K562 (cell line): ENCODE data around the gene SRD5A1. TPM values are rescaled to one million over a fixed set of nuclear protein-coding genes. Genes with fewer than 3 reads are reported as not detected.

Source experiments
- ATAC-seq: fragments of 200-7000 bp; cut with Tn5 transposase; 3 replicates; pipeline ENCODE4 v1.9.1; 2020; ENCODE audit warnings: moderate library complexity
- BruUV-seq: library from RNA; stranded (reverse); fragments of 400-500 nt; replicated peaks from 2 replicates; lab custom pipeline; 2021; lab: Mats Ljungman, UMichigan
- CTCF ChIA-PET: fragments of 300-600 bp; formaldehyde crosslinking; extraction: SDS; loops from one replicate; lab custom pipeline; 2021; ENCODE audit warnings: low intra/inter-chr PET ratio; lab: Yijun Ruan, JAX
- POLR2A ChIA-PET: fragments of 300-600, 350-650 bp; sonication (Branson Sonifier 250); formaldehyde crosslinking; extraction: SDS; loops from one replicate; lab custom pipeline; 2021; ENCODE audit warnings: antibody characterized with exemption, inconsistent platforms; lab: Yijun Ruan, JAX
- DNase-seq, 4 experiments: peaks; one replicate each; pipeline versions ENCODE4 v3.0.0 to v3.0.0-alpha.2; 2011 to 2018; ENCODE audit warnings: low spot score in 3 of 4, mixed read lengths in 3 of 4; ENCODE audit errors: extremely low read depth in 1 of 4
- FAIRE-seq: peaks from 2 replicates; lab custom pipeline; 2011; peaks lifted over from hg19 to GRCh38; lab: Jason Lieb, UNC
- H2AFZ ChIP-seq: 2 replicates; pipeline ENCODE4 v1.6.0; 2011; ENCODE audit warnings: low read depth, low read length, control low read depth, inconsistent platforms
- H3K27ac ChIP-seq: fragments of 200-600 bp; 3 replicates; pipeline ENCODE4 v1.8.0; 2011; ENCODE audit warnings: low read depth, mild to moderate bottlenecking, control low read depth, inconsistent platforms, low read length, moderate library complexity, mixed read lengths; ENCODE audit errors: extremely low read depth
- H3K27me3 ChIP-seq, 2 experiments: fragments of 300-600 bp in 1 of 2; 2 replicates in 1 of 2; 3 replicates in 1 of 2; pipeline versions ENCODE4 v1.6.0 to v1.8.0; 2011; ENCODE audit warnings: inconsistent platforms in 2 of 2, low read length in 2 of 2, mild to moderate bottlenecking in 1 of 2, mixed read lengths in 1 of 2, moderate library complexity in 1 of 2; ENCODE audit not compliant: control insufficient read depth in 2 of 2, insufficient read depth in 2 of 2
- H3K36me3 ChIP-seq: fragments of 300-600 bp; 3 replicates; pipeline ENCODE4 v1.8.0; 2011; ENCODE audit warnings: mild to moderate bottlenecking, low read length, inconsistent platforms; ENCODE audit not compliant: control insufficient read depth, insufficient read depth
- H3K4me1 ChIP-seq, 2 experiments: fragments of 200-600 bp in 1 of 2; replicated peaks in 1 of 2; 2 replicates in 1 of 2; 3 replicates in 1 of 2; pipeline versions ENCODE4 v1.5.1 to v1.8.0; 2011; ENCODE audit warnings: inconsistent platforms in 2 of 2, low read length in 2 of 2, mild to moderate bottlenecking in 1 of 2, mixed read lengths in 1 of 2, moderate library complexity in 1 of 2; ENCODE audit not compliant: control insufficient read depth in 2 of 2, insufficient read depth in 2 of 2
- H3K4me2 ChIP-seq: 2 replicates; pipeline ENCODE4 v1.6.1; 2011; ENCODE audit warnings: low read length, control low read depth, inconsistent platforms, mixed read lengths; ENCODE audit not compliant: insufficient read depth
- H3K4me3 ChIP-seq: fragments of 200-600 bp; sonication (generic), shearing (Covaris generic); 2 replicates; pipeline ENCODE4 v1.5.1; 2016; ENCODE audit warnings: control low read depth, inconsistent platforms
- H3K79me2 ChIP-seq: fragments of 200-600 bp; 3 replicates; pipeline ENCODE4 v1.8.0; 2011; ENCODE audit warnings: low read length, inconsistent platforms; ENCODE audit not compliant: control insufficient read depth, insufficient read depth
- H3K9ac ChIP-seq, 2 experiments: 2 replicates each; pipeline versions ENCODE4 v1.6.0 to v1.6.1; 2011; ENCODE audit warnings: low read depth in 2 of 2, low read length in 2 of 2, control low read depth in 1 of 2, inconsistent platforms in 1 of 2, mild to moderate bottlenecking in 1 of 2, mixed read lengths in 1 of 2; ENCODE audit not compliant: insufficient read depth in 1 of 2
- H3K9me1 ChIP-seq: one replicate; pipeline ENCODE4 v1.6.0; 2011; ENCODE audit warnings: inconsistent platforms, mild to moderate bottlenecking, low read length, moderate library complexity; ENCODE audit not compliant: control insufficient read depth, insufficient read depth
- H3K9me3 ChIP-seq: replicated peaks from 2 replicates; pipeline ENCODE4 v1.5.1; 2011; ENCODE audit warnings: low read depth, low read length, inconsistent platforms; ENCODE audit not compliant: control insufficient read depth, insufficient read depth
- H4K20me1 ChIP-seq: replicated peaks from 2 replicates; pipeline ENCODE4 v1.6.1; 2011; ENCODE audit warnings: low read length, inconsistent platforms, mixed read lengths; ENCODE audit not compliant: control insufficient read depth, insufficient read depth
- CCNT2 ChIP-seq: IDR thresholded peaks from 2 replicates; pipeline ENCODE4 v1.6.1; 2011; ENCODE audit warnings: borderline replicate concordance, low read depth, mild to moderate bottlenecking, moderate library complexity, mixed read lengths, low read length; ENCODE audit not compliant: insufficient read length; ENCODE audit errors: extremely low read depth
- EHMT2 ChIP-seq: fragments of 450-650 bp; IDR thresholded peaks from 2 replicates; pipeline ENCODE4 v1.6.1; 2018; ENCODE audit warnings: antibody characterized with exemption
- ETV1 ChIP-seq: fragments of 450-650 bp; conservative IDR thresholded peaks from 2 replicates; pipeline ENCODE4 v1.6.1; 2016; ENCODE audit warnings: missing genetic modification characterization, control low read depth, low read depth, missing compliant biosample characterization
- FOXA3 ChIP-seq, 2 experiments: fragments of 450-650 bp in 1 of 2; sonication (generic) in 1 of 2; formaldehyde crosslinking; IDR thresholded peaks in 1 of 2; conservative IDR thresholded peaks in 1 of 2; 2 replicates each; pipeline versions ENCODE4 v1.4.0 to v1.8.0; 2020 to 2022; ENCODE audit warnings: mild to moderate bottlenecking in 2 of 2, missing genetic modification reagents in 1 of 2
- HNRNPL ChIP-seq: fragments of 200-400 bp; formaldehyde crosslinking; IDR thresholded peaks from 2 replicates; pipeline ENCODE4 v1.6.1; 2017; ENCODE audit warnings: low read depth, mild to moderate bottlenecking, low read length
- HOXB6 ChIP-seq: fragments of 250-450 bp; sonication (Bioruptor Pico); IDR thresholded peaks from 2 replicates; pipeline ENCODE4 v1.5.1; 2022; ENCODE audit warnings: mild to moderate bottlenecking, borderline replicate concordance
- MIER1 ChIP-seq: fragments of 450-650 bp; IDR thresholded peaks from 2 replicates; pipeline ENCODE4 v1.6.1; 2016; ENCODE audit warnings: antibody characterized with exemption, mild to moderate bottlenecking, low read depth
- RNF219 ChIP-seq: fragments of 250-450 bp; sonication (Bioruptor Pico); IDR thresholded peaks from 2 replicates; pipeline ENCODE4 v1.5.0; 2022; ENCODE audit warnings: mild to moderate bottlenecking
- RREB1 ChIP-seq: fragments of 250-450 bp; sonication (Bioruptor Pico); IDR thresholded peaks from 2 replicates; pipeline ENCODE4 v1.4.0; 2020
- SETDB1 ChIP-seq: IDR thresholded peaks from one replicate; pipeline ENCODE4 v1.6.1; 2012; ENCODE audit warnings: low read length, control low read depth, inconsistent platforms
- TBL1XR1 ChIP-seq, 2 experiments: IDR thresholded peaks; 2 replicates each; pipeline ENCODE4 v1.6.1; 2012; ENCODE audit warnings: improper control_type of control experiment in 2 of 2, low read length in 2 of 2, mild to moderate bottlenecking in 1 of 2
- ZKSCAN1 ChIP-seq: fragments of 150-350 bp; IDR thresholded peaks from 2 replicates; pipeline ENCODE4 v1.6.1; 2016; ENCODE audit warnings: low read depth, low read length
- WGBS: fragments of 100-300 bp; shearing (Covaris generic); methylation state at CpG from one replicate; pipeline ENCODE4 v1.1.6; 2016; ENCODE audit warnings: low coverage, mixed read lengths; ENCODE audit not compliant: insufficient coverage; ENCODE audit errors: missing lambda C conversion rate; 5-methylcytosine and 5-hydroxymethylcytosine counted together
- in situ Hi-C: fragments of 300-500 bp; cut with MboI; formaldehyde crosslinking; loops from 4 replicates; pipeline ENCODE4 v1.15.0; 2018; ENCODE audit warnings: inconsistent platforms, mixed read lengths
- intact Hi-C: fragments of 100-400 bp; cut with micrococcal nuclease; formaldehyde crosslinking; loops from 2 replicates; pipeline ENCODE4 v1.14.2; 2022
- polyA plus RNA-seq, 8 experiments: library from polyadenylated mRNA; depleted of rRNA in 4 of 8; stranded (reverse) in 5 of 8; unstranded in 3 of 8; fragments of >200 nt; fragmentation: Nextera tagmentation in 2 of 8; fragmentation: Illumina TruSeq in 1 of 8; extraction: Ambion mirVana in 2 of 8; extraction: Trizol in 1 of 8; gene quantifications; 2 replicates each; pipeline versions ENCODE4 v1.2.1 to v1.2.3, GENCODE V29; 2011 to 2014; ENCODE audit warnings: inconsistent platforms in 1 of 8, missing spikeins in 1 of 8
- total RNA-seq, 7 experiments: library from RNA; depleted of rRNA in 6 of 7; stranded (reverse); fragments of >200 nt in 6 of 7; fragmentation: Illumina TruSeq in 2 of 7; extraction: Trizol in 2 of 7; gene quantifications; 2 replicates each; pipeline versions ENCODE4 v1.2.1 to v1.2.3, GENCODE V29; 2011 to 2021; ENCODE audit warnings: low replicate concordance in 1 of 7

The SRD5A1 gene
- total and polyA plus RNA-seq, 9 of the 15 experiments (the other 6 are each of a cell fraction or from before 2014, with no cell fraction given): 1.3 to 22.6 (median 8.1) TPM

- TF ChIP-seq ZKSCAN1 (no peak), HNRNPL (no peak), RNF219 (CRISPR knock-in tag) (no peak)
Measured at GRCh38 chr5:6584101-6584645, 49.1 kb upstream of the SRD5A1 start (continued).

GRCh38 chr5:6584727-6585126 is 48.5 kb upstream of the SRD5A1 start:
- Histone ChIP-seq H4K20me1 (0 out of 2 replicates have a peak, but pooled peaks cover 6% of the 10 kb centered on the region), H3K9ac (no peak overlapping the region), H3K36me3 (no peaks in the 10 kb centered on the region), H3K27me3 (peaks cover 53 to 65% of the 10 kb centered on the region in 2 experiments), H3K79me2 (no peaks in the 10 kb centered on the region), H3K27ac (no peak overlapping the region), H3K4me3 (no peak overlapping the region), H3K9me3 (no peaks in the 10 kb centered on the region), H3K9me1 (peaks cover 3% of the 10 kb centered on the region), H3K4me2 (no peak overlapping the region), H3K4me1 (peaks cover 0 to 12% of the 10 kb centered on the region in 2 experiments; a peak in 2 of 5 replicates), H2AFZ (no peak overlapping the region)
- ATAC-seq (peak; percentile 20; the same call in 2 of the 3 replicates), FAIRE-seq (peak; percentile 6), DNase-seq (no peak)
- no TSS peak for BruUV-seq
- intact Hi-C loops (no loop called here), in situ Hi-C loops (no loop called here)
- CTCF ChIA-PET: no interaction called here
- POLR2A ChIA-PET: interaction anchor here (0.5 kb wide), 1 partner anchor 9 kb away, joined by 4 read pairs; no protein-coding TSS in a partner anchor
- under 1% methylated on average over 8 of the region's 8 CpGs for WGBS
- TF ChIP-seq TBL1XR1 (IDR thresholded peaks at IDR 0.05; ENCODE audit: low read length in 2 of 2): no peak
- TF ChIP-seq SETDB1: no peak
- TF ChIP-seq RREB1: no peak
- TF ChIP-seq EHMT2: no peak
- TF ChIP-seq HOXB6 (CRISPR knock-in tag): no peak
- no peak for TF ChIP-seq FOXA3 (CRISPR knock-in tag; conservative IDR thresholded peaks at IDR 0.05 in 1 of 2, IDR thresholded peaks at IDR 0.05 in 1 of 2)
- no peak for TF ChIP-seq ETV1
- TF ChIP-seq MIER1: no peak
- no peak for TF ChIP-seq CCNT2
